Esophagus muscularis mucosa (tissue), 4 donors: ENCODE results near the gene EAF2.

Experiments
- EP300 ChIP-seq: sonication (generic); formaldehyde crosslinking; IDR thresholded peaks from one replicate; pipeline ENCODE4 v1.6.1; 2017; ENCODE audit warnings: antibody characterized with exemption
- POLR2A ChIP-seq: fragments of 450-650 bp; IDR thresholded peaks from one replicate; pipeline ENCODE4 v1.6.1; 2017; ENCODE audit warnings: antibody characterized with exemption, moderate library complexity, mild to moderate bottlenecking, low read depth
- TF ChIP-seq, protein P1 (sequence below), 3 experiments: fragments of 200-600 bp in 2 of 3; fragments of 450-650 bp in 1 of 3; sonication (generic) in 2 of 3; IDR thresholded peaks; one replicate each; pipeline ENCODE4 v1.5.1; 2017 to 2019; ENCODE audit warnings: antibody characterized with exemption in 3 of 3, mild to moderate bottlenecking in 2 of 3, moderate library complexity in 1 of 3

GRCh38 chr3:121863801-121864200, 28.8 kb downstream of the EAF2 start:
- TF ChIP-seq POLR2A: no peak
- TF ChIP-seq, protein P1, sequence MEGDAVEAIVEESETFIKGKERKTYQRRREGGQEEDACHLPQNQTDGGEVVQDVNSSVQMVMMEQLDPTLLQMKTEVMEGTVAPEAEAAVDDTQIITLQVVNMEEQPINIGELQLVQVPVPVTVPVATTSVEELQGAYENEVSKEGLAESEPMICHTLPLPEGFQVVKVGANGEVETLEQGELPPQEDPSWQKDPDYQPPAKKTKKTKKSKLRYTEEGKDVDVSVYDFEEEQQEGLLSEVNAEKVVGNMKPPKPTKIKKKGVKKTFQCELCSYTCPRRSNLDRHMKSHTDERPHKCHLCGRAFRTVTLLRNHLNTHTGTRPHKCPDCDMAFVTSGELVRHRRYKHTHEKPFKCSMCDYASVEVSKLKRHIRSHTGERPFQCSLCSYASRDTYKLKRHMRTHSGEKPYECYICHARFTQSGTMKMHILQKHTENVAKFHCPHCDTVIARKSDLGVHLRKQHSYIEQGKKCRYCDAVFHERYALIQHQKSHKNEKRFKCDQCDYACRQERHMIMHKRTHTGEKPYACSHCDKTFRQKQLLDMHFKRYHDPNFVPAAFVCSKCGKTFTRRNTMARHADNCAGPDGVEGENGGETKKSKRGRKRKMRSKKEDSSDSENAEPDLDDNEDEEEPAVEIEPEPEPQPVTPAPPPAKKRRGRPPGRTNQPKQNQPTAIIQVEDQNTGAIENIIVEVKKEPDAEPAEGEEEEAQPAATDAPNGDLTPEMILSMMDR (IDR thresholded peaks at IDR 0.05): no peak
- no peak for TF ChIP-seq EP300
